Activated gamma-delta T cell treated with anti-CD3 and anti-CD28 coated beads, Interleukin-2, amount 50 U/mL, for 16 hours (primary cell): Measurements from ENCODE around the gene GAMT.

ENCODE experiments used
- DNase-seq: peaks from one replicate; pipeline ENCODE4 v3.0.0-alpha.2; 2020; ENCODE audit warnings: low read depth

The GAMT gene

DNA sequence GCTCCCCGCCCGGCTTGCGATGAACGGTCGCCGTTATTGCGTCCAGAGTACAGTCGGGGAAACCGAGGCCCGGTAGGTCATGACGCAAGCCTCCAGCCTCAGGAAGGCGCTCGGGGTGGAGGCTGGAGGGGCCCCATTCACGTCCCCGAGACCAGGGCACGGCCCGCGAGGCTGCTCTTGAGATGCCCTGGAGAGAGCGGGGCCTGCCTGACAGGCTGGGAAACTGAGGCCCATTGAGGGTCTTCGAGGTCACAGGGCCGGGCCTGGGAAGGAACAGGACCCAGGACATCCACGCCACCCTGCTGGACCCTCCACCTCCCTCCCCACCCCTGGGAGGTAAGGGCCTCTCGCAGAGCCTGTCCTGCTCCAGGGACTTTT lies 17.3 kb downstream of the GAMT start:
- no peak for DNase-seq

DNA sequence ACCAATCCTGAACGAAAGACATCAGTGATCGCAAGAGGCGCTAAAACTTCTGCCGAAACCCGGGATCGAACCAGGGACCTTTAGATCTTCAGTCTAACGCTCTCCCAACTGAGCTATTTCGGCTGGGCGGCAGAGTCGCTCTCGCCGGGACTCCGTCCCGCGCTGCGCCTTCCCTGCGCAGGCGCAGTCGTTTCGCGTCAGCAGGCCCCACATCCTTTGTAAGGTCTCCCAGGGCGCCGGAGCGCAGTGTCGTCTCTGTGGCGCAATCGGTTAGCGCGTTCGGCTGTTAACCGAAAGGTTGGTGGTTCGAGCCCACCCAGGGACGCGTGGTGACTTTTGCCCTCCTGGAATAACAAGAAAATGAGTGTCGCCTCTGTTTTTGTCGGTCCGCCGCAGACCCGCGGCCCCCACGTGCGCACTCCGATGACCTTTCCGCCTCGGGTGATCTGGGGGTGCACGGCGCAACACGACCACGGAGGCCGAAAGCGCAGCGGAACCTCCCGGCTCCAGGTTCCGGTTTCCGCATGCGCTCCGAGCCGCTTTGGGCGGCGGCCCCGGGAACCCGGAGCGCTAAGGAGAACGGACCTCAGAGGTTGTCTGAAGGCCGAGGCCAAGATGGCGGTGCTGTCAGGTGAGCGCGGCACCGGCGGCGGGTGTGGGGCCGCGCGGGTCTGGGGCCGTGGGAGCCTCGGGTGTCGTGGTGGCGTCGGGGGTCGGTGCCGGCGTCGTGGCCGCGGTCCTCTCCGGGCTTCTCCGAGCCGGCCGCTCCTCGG lies 17.8 kb downstream of the GAMT start, which contains the start of gene NDUFS7:
NDUFS7 (plus strand) TSS at position 596 of the 773 bp plus-strand sequence; CDS start at position 616, 20 bp downstream.
- peak; percentile 92 for DNase-seq

DNA sequence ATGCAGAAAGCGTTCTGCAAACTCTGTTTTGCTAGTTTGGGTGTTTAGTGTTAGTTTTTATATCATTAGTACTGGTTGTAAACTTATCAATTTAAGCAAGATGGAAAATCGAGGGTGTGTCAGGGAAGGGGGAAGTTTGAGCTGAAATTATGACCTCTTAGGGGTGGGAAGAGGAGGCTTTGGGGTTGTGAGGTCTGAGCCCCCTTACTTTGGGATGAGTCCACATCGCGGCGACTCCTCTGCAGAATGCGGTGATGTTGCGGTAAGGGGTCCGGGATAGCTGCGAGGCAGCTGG lies 18.4 kb downstream of the GAMT start:
- DNase-seq: no peak

DNA sequence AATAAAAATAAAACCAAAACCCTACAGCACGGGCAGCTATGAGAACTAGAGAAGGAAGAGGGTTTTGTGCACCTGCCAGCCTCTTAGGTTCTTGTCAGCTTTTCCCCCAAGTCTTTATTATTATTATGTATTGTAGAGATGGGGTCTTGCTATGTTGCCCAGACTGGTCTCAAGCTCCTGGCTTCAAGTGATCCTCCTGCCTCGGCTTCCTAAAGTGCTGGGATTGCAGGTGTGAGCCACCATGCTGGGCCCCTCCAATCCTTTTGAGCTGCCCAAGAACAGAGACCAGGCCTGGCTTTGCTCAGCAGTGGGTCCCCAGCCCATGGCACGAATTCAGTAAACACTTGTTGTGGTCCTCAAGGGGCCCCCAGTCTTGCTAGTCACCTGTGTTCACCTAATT lies 19.1 kb downstream of the GAMT start:
- DNase-seq: no peak

DNA sequence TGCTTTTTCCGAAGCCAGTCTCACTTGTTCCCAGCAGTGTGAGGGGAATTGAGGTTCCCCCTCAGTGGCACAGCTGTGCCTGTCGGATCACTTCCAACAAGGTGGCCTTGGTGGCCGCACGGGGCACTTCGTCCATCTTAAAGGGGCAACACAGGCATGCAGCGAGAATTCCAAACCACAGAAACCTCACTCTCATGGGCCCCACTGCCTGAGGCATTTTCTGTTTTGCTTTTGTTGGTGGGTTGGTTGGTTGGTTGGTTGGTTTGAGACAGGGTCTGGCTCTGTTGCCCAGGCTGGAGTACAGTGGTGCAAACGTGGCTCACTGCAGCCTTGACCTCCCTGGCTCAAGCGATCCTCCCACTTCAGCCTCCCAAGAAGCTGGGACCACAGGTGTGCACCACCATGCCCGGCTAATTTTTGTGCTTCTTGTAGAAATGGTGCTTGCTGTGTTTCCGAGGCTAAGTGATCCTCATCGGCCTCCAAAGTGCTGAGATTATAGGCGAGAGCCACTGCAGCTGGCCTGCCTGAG lies 21.3 kb downstream of the GAMT start:
- no peak for DNase-seq

DNA sequence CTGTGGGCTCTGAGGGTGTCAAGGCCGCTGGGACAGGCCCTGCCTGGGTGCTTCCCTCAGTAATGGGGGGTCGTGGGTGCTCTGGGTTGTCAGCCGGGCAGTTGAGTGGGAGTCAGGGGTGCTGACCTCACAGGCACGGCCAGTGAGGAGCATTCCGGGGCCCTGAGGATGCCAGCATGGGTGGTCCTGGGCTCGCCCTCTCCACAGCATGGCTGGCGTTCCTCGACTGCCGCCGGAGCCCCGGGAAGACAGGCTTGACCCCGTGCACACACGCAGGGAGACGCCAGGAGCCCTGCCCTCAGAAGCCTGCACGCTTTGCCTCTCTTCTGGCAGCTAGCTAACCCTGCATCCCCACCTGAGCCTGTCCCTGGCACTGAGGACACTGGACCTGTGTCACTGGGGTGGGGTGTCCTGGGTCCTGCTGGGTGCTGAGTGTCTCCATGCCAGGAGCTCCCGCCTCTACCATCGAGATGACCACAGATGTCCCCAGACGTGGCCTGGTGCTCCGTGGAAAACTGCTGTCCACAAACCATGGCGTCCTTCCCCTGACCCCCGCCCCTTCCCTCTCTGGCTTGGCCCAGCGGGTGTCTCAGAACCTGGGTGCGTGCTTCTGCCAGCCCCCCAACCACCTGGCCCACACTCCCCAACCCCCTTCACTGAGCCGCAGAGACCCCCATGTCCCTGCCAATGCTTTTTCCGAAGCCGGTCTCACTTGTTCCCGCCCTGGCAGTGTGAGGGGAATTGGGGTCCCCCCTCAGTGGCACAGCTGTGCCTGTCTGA lies 22.0 kb downstream of the GAMT start:
- DNase-seq: no peak

DNA sequence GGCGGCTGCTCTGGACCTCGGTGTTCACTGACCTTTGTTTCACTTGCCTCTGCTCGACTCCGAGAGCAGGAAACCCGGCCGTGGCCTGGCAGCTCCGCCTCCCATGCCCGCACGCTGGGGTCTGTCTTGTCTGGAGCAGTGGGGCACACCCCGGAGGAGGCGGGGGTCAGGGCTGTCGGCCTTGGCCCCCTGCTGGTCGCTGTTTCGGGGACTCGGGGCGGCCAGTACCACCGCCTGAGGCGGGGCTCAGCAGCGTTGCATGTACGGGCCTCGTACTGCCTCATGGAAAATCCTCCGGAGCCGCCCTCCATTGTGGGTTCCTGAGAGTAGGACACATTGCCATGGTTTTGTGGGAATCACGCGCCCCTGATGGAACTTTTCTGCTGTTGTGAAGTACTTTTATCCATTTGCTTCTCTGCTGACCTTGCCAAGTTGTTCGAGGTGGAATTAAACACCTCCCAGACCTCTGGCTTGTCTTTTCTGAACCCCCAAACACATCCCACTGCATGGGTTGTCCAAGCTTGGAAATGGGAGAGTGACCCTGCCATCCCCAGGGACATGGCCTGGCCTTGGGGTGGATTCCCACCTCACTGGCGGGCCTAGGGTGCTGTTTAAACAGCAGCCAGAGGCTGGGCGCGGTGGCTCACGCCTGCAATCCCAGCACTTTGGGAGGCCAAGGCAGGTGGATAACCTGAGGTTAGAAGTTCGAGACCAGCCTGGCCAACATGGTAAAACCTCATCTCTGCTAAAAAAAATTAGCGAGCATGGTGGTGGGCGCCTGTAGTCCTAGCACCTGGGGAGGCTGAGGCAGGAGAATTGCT lies 23.2 kb downstream of the GAMT start:
- no peak for DNase-seq

DNA sequence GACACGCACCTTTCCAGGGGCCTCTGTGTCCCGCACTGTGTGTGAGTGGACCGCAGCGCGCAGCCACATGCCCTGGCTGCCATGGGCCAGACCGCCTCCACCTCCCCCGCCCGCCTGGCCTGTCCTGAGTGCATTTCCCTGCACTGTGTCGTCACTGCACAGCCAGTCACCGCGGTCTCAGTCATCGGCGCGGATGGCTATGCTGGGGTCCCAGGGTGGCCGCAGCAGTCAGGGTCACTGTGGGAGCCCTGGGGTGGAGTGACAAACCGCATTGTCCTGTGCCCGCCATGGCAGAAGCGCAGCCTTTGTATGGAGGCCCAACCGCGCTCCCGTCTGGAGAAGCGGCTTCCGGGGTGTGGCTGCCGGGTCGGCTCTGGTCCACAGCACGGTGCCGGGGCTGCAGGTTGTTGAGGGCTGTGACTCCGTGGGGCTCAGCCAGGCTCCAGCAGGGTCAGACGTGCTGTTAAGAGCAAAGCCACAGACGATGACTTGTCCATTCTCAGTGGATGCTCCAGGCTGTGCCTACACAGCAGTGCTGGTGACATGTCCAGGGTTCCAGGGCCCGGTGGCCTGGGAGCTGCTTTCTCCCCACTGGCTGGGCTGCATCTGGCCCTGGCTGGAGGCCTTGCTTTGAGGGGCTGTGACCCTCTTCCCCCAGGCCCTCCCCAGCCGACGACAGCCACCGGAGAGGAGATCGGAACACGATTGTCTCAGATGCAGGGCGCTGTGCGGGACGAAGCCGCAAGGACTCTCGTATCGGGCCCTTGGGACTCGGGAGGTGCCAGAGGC lies 24.0 kb downstream of the GAMT start:
- DNase-seq: no peak

DNA sequence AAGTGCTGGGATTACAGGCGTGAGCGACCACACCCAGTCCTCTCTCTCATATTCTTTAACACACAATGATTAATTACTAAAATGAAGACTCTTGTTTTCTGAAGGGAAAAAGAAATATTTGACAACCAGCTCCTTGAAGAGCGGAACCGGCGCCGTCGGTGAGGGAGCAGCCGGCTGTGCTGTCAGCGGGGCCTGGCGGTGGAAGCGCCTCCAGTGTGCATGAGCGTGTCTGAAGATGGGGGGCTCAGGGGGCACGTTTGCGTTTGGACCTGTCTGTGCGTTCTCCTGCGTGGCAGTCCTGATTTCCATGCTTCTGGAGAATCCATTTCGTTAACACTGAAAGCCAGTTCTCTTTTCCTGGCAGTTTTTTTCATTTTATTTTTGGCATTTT lies 24.9 kb downstream of the GAMT start:
- no peak for DNase-seq

DNA sequence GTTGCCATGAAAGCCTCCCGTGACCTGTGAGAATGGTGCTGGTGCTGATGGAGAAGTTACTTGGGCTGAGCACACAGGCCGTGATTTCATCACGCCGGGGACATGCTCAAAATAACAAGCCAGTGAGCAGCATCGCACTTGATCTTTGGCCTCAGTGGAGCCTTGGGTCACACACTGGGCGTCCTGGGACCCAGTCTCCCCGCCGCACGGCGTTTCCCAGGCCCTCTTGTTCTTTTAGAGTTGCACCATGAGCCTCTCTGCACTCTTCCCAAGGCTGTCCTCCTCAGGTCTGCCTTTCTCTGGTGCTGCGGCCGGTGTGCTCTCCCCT lies 27.1 kb downstream of the GAMT start:
- no peak for DNase-seq

DNA sequence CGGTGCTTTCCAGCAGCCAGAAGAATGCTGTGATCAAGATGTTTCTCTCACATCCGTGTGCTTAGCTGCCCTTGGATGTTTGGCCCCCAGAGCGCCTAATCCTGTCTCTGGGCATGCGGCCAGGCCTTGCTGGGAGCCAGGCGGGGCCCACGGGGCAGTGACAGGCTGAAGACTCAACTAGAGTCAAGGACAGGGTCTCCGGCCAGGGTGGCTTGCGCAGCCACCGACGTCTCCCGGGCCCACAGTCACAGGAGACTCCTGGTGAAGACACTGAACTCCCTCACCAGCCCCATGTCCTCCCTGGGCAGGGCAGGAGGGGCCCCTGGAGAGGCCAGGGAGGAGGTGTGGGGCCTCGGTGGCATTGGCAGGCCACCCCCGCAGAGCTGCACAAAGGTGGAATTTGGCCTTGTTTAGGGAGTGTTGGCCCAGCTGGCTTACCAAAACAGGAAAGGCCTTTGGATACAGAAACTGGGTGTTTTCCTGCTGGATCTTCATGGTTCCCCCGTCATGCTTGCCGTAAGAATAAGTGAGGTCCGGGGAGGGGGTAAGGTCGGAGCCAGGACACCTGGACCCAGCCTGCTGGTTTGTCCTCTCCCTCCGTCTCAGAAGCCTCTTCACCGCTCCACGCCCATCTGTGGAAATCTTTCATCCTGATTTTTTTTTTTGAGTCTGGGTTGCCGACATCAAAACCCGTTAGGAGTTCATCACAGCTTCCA lies 27.6 kb downstream of the GAMT start:
- DNase-seq: no peak

DNA sequence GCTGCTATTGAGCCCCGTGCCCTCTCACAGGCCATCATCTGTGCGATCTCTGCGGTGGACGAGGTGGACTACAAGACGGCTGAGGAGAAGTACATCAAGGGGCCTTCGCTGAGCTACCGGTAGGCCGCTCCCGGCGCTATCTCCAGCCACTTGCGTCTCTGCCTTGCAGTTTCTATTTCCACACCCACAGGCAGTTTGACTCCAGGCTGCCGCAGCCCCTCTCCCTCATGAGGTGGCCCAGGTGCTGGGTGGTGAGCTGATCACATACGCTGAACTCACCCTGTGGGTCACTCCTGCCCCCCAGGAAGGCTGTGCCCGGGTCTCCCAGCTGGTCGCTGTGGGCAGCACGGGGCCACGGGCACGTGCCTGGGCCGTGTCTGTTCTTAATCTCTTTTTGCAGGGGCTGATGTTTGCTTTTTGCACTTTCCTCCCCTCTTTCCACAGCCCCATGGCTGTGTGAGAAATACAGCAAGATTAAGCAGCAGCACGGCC lies 28.3 kb downstream of the GAMT start:
- DNase-seq: no peak

DNA sequence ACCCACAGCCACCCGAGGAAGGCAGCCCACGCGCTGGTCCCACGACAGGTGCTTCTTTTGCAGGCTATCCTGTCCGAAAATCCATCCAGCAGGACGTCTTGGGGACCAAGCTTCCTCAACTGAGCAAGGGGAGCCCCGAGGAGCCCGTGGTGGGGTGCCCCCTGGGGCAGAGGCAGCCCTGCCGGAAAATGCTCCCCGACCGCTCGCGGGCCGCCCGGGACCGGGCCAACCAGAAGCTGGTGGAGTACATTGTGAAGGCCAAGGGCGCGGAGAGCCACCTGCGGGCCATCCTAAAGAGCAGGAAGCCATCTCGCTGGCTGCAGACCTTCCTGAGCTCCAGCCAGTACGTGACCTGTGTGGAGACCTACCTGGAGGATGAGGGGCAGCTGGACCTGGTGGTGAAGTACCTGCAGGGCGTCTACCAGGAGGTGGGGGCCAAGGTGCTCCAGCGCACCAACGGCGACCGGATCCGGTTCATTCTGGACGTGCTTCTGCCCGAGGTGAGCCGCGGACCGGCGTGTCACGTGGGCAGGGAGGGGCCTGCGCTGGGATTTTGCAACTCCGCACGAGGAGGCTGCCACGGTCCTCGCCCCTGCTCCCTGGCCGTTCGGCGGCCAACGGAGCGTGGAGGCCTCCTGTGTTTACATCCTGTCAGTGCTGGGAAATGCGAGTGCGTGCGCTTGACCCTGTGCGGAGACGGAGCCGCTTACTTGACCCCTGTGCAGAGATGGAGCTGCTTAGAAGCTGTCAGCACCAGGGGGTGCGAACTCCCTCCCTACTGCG lies 30.6 kb downstream of the GAMT start:
- no peak for DNase-seq

DNA sequence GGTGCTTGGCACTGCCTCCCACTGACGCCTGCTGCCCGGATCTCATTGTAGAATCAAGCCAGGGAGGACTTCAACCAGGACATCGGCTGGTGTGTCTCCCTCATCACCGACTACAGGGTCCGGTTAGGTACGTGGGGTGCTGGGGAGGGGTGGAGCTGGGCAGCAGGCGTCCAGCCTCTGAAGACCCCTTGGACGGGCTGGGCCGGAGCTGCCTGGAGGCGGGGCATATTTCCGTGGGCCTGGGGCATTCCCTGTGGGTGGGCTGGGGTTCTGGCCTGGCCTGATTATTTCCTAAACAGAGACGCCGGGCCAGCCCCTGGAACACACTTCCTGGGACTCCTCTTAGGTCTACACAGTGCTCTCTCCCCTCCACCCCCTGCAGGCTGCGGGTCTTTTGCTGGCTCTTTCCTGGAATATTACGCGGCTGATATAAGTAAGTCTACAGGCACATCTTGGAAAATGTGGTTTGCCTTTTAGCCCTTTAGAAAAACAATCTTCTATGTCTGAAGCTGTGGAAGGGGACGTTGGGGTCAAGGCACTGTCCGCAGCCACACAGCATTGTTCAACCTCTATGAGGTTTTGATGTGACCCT lies 32.0 kb downstream of the GAMT start:
- DNase-seq: no peak

DNA sequence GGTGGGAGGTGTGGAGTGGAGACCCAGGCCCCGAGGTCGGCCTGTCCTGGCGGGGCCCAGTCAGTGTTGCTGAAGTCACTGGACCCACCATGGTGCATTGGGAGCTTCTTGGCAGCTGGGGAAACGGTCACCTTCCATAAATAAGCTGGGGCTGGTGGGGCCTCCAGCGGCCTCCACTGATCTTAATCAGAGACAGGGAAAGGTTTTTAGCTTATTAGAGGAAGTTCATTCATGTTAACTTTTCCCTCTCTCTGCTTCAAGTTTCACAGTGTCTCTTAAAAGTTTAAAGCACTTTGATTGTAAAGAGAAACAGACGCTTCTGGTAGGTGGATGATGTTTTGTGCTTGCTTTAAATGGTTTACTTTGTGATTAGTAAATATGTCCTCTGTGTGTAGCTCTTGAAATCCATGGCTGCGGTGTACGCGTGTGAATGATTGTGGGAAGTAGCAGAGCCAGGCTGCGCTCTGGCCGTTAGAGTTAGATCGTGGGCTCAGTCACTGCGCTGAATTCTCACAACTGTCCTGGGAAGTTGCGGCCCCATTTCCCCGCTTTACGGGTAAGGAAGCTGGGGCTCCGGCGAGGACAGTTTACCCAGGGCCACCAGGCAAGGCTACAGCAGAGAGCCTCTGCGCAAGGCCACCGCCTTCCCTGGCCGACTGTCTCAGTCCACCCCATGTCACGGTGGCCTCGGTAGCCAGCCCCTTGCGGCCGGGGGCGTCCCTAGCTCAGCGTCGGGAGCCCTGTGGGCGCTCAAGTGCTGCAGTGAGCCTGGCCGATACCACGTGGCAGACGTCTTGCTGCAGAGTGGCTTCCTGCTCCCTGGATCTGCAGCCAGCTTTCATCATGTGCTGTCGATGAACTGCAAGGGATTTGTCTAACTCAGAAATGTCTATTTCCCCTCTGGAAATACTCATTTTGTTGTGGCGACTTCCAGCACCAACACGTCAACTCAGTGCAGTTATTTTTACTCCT lies 34.2 kb downstream of the GAMT start:
- no peak for DNase-seq

DNA sequence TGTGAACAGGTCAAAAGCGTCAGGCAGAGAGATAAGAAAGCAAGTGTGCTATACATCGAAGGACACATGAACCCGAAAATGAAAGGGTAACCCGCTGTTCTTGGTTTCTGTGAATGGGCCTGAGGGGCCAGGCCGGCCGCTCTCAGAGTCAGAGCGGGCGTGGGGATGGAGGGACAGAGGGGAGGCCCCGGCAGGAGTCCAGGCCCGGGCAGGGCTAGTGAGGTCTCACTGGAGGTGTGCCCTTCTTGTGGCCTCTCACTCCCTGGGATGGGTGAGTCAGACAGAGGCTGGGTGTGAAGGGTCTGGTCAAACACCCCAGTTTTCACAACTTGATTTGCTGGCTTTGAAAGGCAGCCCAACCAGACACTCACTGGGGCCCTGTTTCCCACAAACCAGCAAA lies 35.0 kb downstream of the GAMT start:
- no peak for DNase-seq

DNA sequence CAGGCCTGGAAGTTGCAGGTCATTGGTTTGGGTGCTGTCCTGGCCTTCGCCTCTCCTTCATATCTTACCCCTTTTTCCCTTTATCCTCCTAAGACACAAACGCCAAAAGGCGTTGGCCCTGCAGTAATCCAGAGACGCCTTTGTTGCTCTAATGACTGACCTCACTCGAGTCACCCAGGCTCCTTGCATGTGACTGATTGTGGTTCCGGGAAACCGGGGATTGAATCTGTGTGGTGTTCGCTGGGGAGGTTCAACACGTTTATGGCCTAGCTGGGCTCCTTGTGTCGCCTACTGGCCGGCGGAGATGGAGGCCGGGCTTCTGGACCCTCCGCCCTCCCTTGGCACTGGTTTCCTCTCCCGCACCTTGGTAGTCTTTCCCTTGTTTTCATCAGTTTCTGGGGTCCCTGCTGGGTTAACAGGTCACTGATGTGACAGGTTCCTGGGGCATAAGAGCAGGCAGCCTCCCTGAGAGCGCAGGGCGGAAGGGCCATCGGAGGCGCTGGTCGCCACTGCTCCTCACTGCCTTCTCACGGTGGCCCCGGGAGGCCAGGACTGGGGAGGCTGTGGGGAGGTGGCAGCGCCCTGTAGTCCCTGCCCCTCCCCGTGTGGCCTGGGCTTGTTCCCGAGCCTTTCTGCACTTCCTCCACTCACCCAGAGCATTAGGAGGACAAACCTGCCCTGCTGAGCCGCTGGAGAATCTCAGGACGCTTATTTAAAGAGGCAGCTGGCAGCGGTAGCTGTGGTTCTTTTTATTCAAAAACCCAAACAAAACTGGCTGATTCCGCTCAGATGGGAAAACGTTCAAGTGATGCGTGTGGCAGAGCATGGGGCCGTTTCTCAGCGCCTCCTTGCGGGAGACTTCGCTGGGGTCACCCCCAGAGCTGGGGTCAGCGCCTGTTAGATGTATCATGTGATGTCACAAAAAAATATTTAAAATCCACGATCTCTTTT lies 35.7 kb downstream of the GAMT start:
- DNase-seq: no peak
